ENCODE data around the gene PTPRN2.

DNA sequence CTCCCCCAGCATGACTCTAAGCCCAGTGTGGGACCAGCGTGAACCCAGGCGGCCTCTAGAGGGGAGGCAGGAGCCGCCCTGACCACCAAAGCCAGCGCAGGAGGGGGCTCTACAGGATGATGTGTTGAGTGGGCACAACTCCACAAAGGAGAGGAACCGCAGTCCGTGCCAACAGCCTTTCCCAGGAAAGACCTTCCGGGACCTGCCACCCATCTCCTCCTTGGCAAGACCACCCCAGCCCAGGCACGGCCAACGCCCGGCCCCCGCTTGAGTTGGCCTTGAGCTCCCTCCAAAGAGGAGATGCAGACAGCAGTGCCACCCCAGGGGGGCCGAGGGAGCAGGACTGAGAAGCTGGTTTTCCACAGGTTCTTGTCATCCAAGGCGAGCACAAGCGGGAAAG is 38.9 kb downstream of the PTPRN2 start:
- TF ChIP-seq CTCF (IDR thresholded peaks at IDR 0.05) (no peak), POLR2A (IDR thresholded peaks at IDR 0.05) (no peak)
